ENCODE results near the gene IGFBP6.

DNA sequence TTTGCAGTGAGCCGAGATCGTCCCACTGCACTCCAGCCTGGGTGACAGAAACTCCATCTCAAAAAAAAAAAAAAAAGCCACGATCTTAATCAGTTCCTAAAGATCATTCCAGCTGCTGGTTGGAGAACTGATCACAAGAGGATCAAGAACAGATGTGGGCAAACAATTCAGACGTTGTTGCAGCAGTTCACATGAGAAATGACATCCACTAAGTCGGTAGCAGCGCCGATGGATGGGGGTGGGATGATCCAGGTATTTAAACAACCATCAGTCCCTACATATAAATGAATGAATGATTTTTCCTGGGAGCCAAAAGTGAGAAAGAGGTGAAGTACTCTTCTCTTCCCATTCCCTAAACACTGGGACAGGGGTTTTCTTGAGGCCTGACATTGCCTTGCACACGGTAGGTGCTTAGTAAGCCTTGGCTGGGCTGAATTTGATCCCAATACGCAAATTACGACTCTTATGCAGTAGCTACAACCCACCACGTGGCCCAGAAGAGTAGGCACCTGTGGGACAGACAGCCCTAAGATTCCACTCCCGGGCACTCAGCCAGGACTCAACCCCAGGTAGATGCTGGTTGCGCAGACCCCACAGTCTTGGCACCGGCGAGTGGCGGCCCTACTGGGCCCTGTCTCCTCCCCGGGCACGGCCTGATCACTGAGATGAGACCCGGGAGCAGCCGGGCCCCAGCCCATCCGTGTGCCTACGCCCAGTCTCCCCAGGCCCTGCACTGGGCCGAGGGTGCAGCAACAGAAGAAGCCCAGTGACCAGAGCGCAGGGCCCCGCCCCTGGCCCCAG is 18.8 kb upstream of the IGFBP6 start:
- TF ChIP-seq POLR2AphosphoS5 (IDR thresholded peaks at IDR 0.05; ENCODE audit: borderline replicate concordance, low read depth, low read length) (no peak), EZH2 (IDR thresholded peaks at IDR 0.05) (no peak)

All from SK-N-MC (cell line).